ENCODE measurements around the gene MRPS26.
"Not testable (repeated sequence)": the region's sequence is repeated elsewhere in the genome, so short reads cannot be mapped to it uniquely, and the experiment has no call there.

The MRPS26 gene

GRCh38 chr20:3045816-3046676 is at the start of gene MRPS26:
MRPS26 (plus strand) TSS chr20:3046052; CDS start chr20:3046069, 17 bp downstream.
- DNase-seq (ENCODE audit: low read depth in 1 of 2, low spot score in 1 of 2) = peak; percentile 70

- DNase-seq (ENCODE audit: low read depth in 1 of 2, low spot score in 1 of 2) = no peak
Observed at GRCh38 chr20:2998728-2999127, 47.1 kb upstream of the MRPS26 start.

- DNase-seq (ENCODE audit: low read depth in 1 of 2, low spot score in 1 of 2) = peak in 1 of 2 donors; percentile 19
Observed at GRCh38 chr20:3000852-3001523, 44.9 kb upstream of the MRPS26 start.

GRCh38 chr20:3003416-3003815 is 42.4 kb upstream of the MRPS26 start:
- DNase-seq (ENCODE audit: low read depth in 1 of 2, low spot score in 1 of 2) = no peak

GRCh38 chr20:3010985-3011723 is 34.7 kb upstream of the MRPS26 start:
- peak in 1 of 2 donors; percentile 21 for DNase-seq (ENCODE audit: low read depth in 1 of 2, low spot score in 1 of 2)

GRCh38 chr20:3011752-3012151 is 34.1 kb upstream of the MRPS26 start:
- DNase-seq (ENCODE audit: low read depth in 1 of 2, low spot score in 1 of 2) = peak in 1 of 2 donors; percentile 6

GRCh38 chr20:3013771-3014170 is 32.1 kb upstream of the MRPS26 start:
- DNase-seq (ENCODE audit: low read depth in 1 of 2, low spot score in 1 of 2) = no peak

GRCh38 chr20:3014179-3014578 is 31.7 kb upstream of the MRPS26 start:
- no peak for DNase-seq (ENCODE audit: low read depth in 1 of 2, low spot score in 1 of 2)

GRCh38 chr20:3014662-3015061 is 31.2 kb upstream of the MRPS26 start:
- DNase-seq (ENCODE audit: low read depth in 1 of 2, low spot score in 1 of 2) = no peak

- not testable (repeated sequence) for DNase-seq (ENCODE audit: low read depth in 1 of 2, low spot score in 1 of 2)
Observed at GRCh38 chr20:3015302-3015701, 30.6 kb upstream of the MRPS26 start.

GRCh38 chr20:3021327-3021726 is 24.5 kb upstream of the MRPS26 start:
- DNase-seq (ENCODE audit: low read depth in 1 of 2, low spot score in 1 of 2) = no peak

- no peak for DNase-seq (ENCODE audit: low read depth in 1 of 2, low spot score in 1 of 2)
Observed at GRCh38 chr20:3021777-3022176, 24.1 kb upstream of the MRPS26 start.

GRCh38 chr20:3022559-3023490 is 23.0 kb upstream of the MRPS26 start:
- DNase-seq (ENCODE audit: low read depth in 1 of 2, low spot score in 1 of 2) = not testable (repeated sequence)

- DNase-seq (ENCODE audit: low read depth in 1 of 2, low spot score in 1 of 2) = no peak
Observed at GRCh38 chr20:3027987-3028386, 17.9 kb upstream of the MRPS26 start.

- DNase-seq (ENCODE audit: low read depth in 1 of 2, low spot score in 1 of 2) = no peak
Observed at GRCh38 chr20:3031524-3032147, 14.2 kb upstream of the MRPS26 start.

GRCh38 chr20:3032624-3033023 is 13.2 kb upstream of the MRPS26 start:
- no peak for DNase-seq (ENCODE audit: low read depth in 1 of 2, low spot score in 1 of 2)

- no peak for DNase-seq (ENCODE audit: low read depth in 1 of 2, low spot score in 1 of 2)
Observed at GRCh38 chr20:3037654-3038053, 8.2 kb upstream of the MRPS26 start.

GRCh38 chr20:3038454-3038853 is 7.4 kb upstream of the MRPS26 start:
- no peak for DNase-seq (ENCODE audit: low read depth in 1 of 2, low spot score in 1 of 2)

- no peak for DNase-seq (ENCODE audit: low read depth in 1 of 2, low spot score in 1 of 2)
Observed at GRCh38 chr20:3039426-3039825, 6.4 kb upstream of the MRPS26 start.

GRCh38 chr20:3040086-3040485 is 5.8 kb upstream of the MRPS26 start:
- no peak for DNase-seq (ENCODE audit: low read depth in 1 of 2, low spot score in 1 of 2)

Measured in activated CD4-positive, alpha-beta T cell treated with anti-CD3 and anti-CD28 coated beads, Interleukin-2, amount 50 U/mL, for 24 hours (primary cell).